ENCODE data around the gene DGKB. TPM values are rescaled to one million over a fixed set of nuclear protein-coding genes. Genes with fewer than 3 reads are reported as not detected.

DGKB gene
- polyA plus RNA-seq, 2 of the 4 experiments (the other 2 are of a cell fraction), result 0.01 TPM; not detected in 1

GRCh38 chr7:14834883-14835282 is 67.7 kb downstream of the DGKB start:
- Histone ChIP-seq H3K27ac (0 out of 6 replicates have a peak overlapping the region, but pooled peaks of 1 of the 2 experiments have one; percentile 2), H3K4me1 (no peaks in the 10 kb centered on the region), H3K4me3 (no peak overlapping the region), H3K4me2 (no peak overlapping the region), H3K9me3 (no peaks in the 10 kb centered on the region)
- DNase-seq (ENCODE audit: low read depth in 1 of 2, low spot score in 1 of 2), result no peak
- POLR2A ChIA-PET, result no interaction called here
- no peak for ATAC-seq
- FAIRE-seq, result no peak
- CTCF ChIA-PET, result no interaction called here
- 3% methylated on average over 1 of the region's 1 CpG for whole genome bisulfite sequencing (ENCODE audit: missing lambda C conversion rate)
- TF ChIP-seq ZFP36 (IDR thresholded peaks at IDR 0.05; ENCODE audit: borderline replicate concordance, partially characterized antibody) (no peak), NFE2L2 (conservative IDR thresholded peaks at IDR 0.05; ENCODE audit: low read length) (no peak), EHMT2 (IDR thresholded peaks at IDR 0.05; ENCODE audit: low read depth) (no peak), ZNF302 (CRISPR knock-in tag; IDR thresholded peaks at IDR 0.05) (no peak), HOXA7 (CRISPR knock-in tag; IDR thresholded peaks at IDR 0.05) (no peak), MAFK (IDR thresholded peaks at IDR 0.05; ENCODE audit: partially characterized antibody) (no peak), TFCP2L1 (CRISPR knock-in tag; IDR thresholded peaks at IDR 0.05) (no peak), ESRRA (IDR thresholded peaks at IDR 0.05; ENCODE audit: borderline replicate concordance, low read length) (no peak), EP300 (IDR thresholded peaks at IDR 0.05) (no peak), CHD2 (IDR thresholded peaks at IDR 0.05; ENCODE audit: low read length, partially characterized antibody) (no peak), RAD21 (conservative IDR thresholded peaks at IDR 0.05 in 1 of 2, IDR thresholded peaks at IDR 0.05 in 1 of 2) (no peak), HDAC2 (IDR thresholded peaks at IDR 0.05) (no peak), MAX (IDR thresholded peaks at IDR 0.05) (no peak), CEBPB (IDR thresholded peaks at IDR 0.05) (no peak), KDM5A (IDR thresholded peaks at IDR 0.05) (no peak), JUNB (IDR thresholded peaks at IDR 0.05) (no peak)

GRCh38 chr7:14834456-14834855 is 68.1 kb downstream of the DGKB start:
- ATAC-seq, result no peak
- H3K9me3 ChIP-seq, result no peaks in the 10 kb centered on the region
- ChIA-PET CTCF (no interaction called here), POLR2A (no interaction called here)
- no peak overlapping the region for H3K27ac ChIP-seq
- H3K4me1 ChIP-seq, result no peaks in the 10 kb centered on the region
- no peak overlapping the region for H3K4me2 ChIP-seq
- 18% methylated on average over 3 of the region's 3 CpGs for WGBS (ENCODE audit: missing lambda C conversion rate)
- H3K4me3 ChIP-seq, result no peak overlapping the region
- TF ChIP-seq CHD4 (IDR thresholded peaks at IDR 0.05; ENCODE audit: borderline replicate concordance), result no peak
- TF ChIP-seq RCOR1 (IDR thresholded peaks at IDR 0.05; ENCODE audit: low read depth, low read length), result no peak
- no peak for DNase-seq (ENCODE audit: low read depth in 1 of 2, low spot score in 1 of 2)
- FAIRE-seq, result no peak

GRCh38 chr7:14833707-14834106 is 68.8 kb downstream of the DGKB start:
- TF ChIP-seq SMC3 (IDR thresholded peaks at IDR 0.05), result no peak
- no peak for TF ChIP-seq EP300 (IDR thresholded peaks at IDR 0.05)
- TF ChIP-seq ZSCAN20 (CRISPR knock-in tag; IDR thresholded peaks at IDR 0.05), result no peak
- TF ChIP-seq MAZ (IDR thresholded peaks at IDR 0.05; ENCODE audit: borderline replicate concordance, low read depth, low read length), result no peak
- TF ChIP-seq NPAS2 (CRISPR knock-in tag; IDR thresholded peaks at IDR 0.05; ENCODE audit: borderline replicate concordance), result no peak
- TF ChIP-seq CHD4 (IDR thresholded peaks at IDR 0.05; ENCODE audit: borderline replicate concordance), result no peak
- TF ChIP-seq GATA3 (IDR thresholded peaks at IDR 0.05; ENCODE audit: borderline replicate concordance), result no peak
- no peak for TF ChIP-seq TFCP2L1 (CRISPR knock-in tag; IDR thresholded peaks at IDR 0.05)
- no peak for TF ChIP-seq FOSB (CRISPR knock-in tag; IDR thresholded peaks at IDR 0.05)
- TF ChIP-seq MYC (IDR thresholded peaks at IDR 0.05; ENCODE audit: borderline replicate concordance, low read length), result no peak
- no peak for TF ChIP-seq CHD2 (IDR thresholded peaks at IDR 0.05; ENCODE audit: low read length, partially characterized antibody)
- TF ChIP-seq EHMT2 (IDR thresholded peaks at IDR 0.05; ENCODE audit: low read depth), result no peak
- no peak for TF ChIP-seq HEYL (CRISPR knock-in tag; IDR thresholded peaks at IDR 0.05)
- no peak for TF ChIP-seq ATOH8 (CRISPR knock-in tag; IDR thresholded peaks at IDR 0.05; ENCODE audit: low read depth)
- TF ChIP-seq POLR2AphosphoS2 (conservative IDR thresholded peaks at IDR 0.05; ENCODE audit: low read length), result no peak
- TF ChIP-seq CEBPB (IDR thresholded peaks at IDR 0.05), result no peak
- no peak for TF ChIP-seq CTCF (IDR thresholded peaks at IDR 0.05)
- no peak for TF ChIP-seq FOXS1 (CRISPR knock-in tag; IDR thresholded peaks at IDR 0.05)
- TF ChIP-seq JUNB (IDR thresholded peaks at IDR 0.05), result no peak
- TF ChIP-seq RFX5 (IDR thresholded peaks at IDR 0.05), result no peak
- no peak for ATAC-seq
- FAIRE-seq, result no peak
- 60% methylated on average over 3 of the region's 3 CpGs for WGBS (ENCODE audit: missing lambda C conversion rate)
- H3K27ac ChIP-seq, result no peak overlapping the region
- H3K4me2 ChIP-seq, result no peak overlapping the region
- no peaks in the 10 kb centered on the region for H3K9me3 ChIP-seq
- H3K4me1 ChIP-seq, result no peaks in the 10 kb centered on the region
- no peak overlapping the region for H3K4me3 ChIP-seq
- ChIA-PET POLR2A (no interaction called here), CTCF (no interaction called here)
- DNase-seq (ENCODE audit: low read depth in 1 of 2, low spot score in 1 of 2), result no peak

Measured in A549 (cell line).